NCI-H748 treated with DMSO at 0.1 percent for 48 hours (cell line): ENCODE results near the gene MEIS2.
A peak's percentile ranks its signal among the peaks of the same experiment; 100 is the strongest.

Source experiments
- DNase-seq: peaks from one replicate; lab custom pipeline; 2025; lab: John Stamatoyannopoulos, UW

The MEIS2 gene

DNA sequence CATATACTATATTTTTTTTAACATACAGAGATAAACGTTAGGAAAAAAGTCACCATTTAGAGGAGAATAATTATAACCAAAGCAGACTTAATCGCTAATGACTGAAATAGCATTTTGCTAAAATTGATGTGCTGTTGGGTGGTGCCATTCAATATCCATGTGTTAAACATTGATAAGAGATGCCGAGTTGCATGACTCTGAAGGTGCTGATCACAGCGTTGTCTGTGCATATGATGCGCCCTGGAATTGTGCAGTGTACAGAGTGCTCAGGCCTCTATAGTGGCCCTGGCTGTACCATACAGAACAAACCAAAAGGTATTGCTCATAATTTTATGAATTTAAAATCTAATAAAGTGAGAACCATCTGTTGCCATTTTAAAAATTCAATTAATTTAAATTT lies 168.3 kb downstream of the MEIS2 start:
- no peak for DNase-seq

DNA sequence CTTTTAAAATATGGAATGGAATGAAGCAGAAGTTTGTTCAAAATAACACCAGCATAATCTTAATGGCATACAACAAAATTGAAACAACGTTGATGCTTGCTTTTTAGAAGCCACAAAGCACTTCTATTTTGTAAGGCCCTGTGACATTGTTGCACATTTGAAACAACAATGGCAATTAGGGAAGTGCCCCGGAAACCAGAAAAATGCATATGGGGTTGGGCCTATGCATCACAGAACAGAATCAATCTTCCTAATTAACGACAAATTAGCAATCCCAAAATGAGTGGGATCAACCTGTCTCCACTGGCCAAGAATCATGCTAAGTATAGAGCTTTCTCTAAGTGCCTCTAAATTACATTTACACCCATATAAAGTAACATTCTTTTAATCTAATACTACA lies 168.9 kb downstream of the MEIS2 start:
- no peak for DNase-seq

DNA sequence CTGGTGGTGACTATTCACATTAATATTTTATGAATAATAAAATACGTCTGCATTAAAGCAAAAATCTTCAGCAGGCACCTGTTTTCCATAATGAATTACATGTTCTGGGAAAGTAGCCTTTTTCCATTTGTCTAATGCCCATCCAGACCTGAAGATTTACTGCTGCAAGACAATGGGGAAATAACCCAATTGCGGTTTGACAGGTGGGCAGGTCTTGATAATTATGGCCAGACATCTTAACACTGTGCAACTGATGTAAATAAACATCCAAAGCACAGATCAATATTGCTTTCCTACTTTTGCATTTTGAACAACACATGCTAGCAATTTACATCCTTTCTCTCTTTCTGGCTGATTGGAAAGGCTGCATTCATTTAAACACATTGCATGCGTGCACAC lies 173.9 kb downstream of the MEIS2 start:
- peak; percentile 7 for DNase-seq

DNA sequence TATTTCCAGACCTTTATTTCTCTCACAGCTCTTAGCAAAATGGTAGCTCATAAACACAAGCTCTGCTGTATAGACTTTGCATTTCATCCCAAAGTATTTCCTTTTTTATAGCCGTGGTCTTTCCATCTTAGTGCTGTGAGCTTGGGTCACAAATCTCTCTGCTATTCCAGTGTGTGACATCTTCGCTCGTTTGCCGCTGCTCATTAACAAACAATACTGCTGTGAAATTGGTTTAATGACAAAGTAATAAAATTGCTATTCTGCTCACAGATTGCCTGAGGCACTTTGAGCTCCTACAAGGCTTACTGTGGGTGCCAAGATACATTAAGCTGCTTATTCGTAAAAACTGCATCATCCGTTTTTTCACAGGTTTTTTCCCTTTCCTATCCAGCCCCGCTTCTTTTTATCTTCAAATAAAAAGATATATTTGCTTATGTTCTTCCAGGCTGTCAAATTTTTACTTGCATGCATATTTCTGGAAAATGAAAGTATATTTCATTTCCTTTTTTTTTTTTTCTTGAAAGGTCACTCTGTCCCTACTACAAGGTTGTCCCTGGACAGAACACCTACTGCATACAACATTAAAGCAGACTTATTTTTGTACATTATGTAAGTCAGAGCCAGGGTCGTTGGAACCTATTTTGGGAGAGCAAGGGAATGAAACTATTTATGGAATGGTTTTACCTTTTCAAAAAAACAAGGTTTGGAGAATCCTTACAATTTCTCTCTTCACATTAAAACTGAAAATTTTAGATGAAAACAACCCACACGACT lies 174.5 kb downstream of the MEIS2 start:
- DNase-seq = peak; percentile 32

DNA sequence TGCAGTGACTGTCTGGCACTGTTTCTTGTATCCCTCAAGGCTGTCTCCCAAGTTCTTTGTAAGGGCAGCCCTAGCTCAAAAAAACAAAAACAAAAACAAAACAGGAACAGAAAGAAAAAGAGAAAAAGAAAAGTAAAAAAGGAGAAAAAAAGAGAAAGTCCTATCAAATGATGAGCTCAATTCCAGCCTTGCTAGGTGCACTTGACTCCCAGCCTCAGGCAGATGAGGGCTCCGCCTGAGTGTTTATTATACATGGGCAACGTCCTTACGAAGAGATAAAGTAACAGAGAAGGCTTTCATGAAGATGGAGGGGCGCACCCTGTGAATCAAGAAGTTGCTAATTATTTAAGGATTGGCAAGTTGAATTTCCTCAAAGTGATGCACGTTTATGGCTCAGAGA lies 175.3 kb downstream of the MEIS2 start:
- DNase-seq = no peak

DNA sequence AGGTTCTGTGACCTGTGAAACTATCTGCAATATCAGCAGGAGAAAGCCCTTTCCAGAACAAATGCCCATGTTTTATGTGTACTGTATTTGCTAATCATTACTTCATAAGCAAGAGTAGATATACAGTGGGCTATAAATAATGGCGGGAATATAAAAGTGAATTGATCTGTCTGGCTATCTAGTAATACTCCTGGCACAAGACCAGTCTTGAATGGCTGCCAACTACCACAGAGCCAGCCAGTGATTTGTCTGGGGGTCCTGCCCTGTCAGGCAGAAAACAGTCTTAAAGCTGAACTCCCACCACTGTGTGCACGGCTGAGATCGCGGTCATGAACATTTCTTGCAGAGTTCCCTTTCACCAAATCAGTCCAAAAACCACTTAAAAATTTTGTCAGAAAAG lies 176.3 kb downstream of the MEIS2 start:
- peak; percentile 2 for DNase-seq

DNA sequence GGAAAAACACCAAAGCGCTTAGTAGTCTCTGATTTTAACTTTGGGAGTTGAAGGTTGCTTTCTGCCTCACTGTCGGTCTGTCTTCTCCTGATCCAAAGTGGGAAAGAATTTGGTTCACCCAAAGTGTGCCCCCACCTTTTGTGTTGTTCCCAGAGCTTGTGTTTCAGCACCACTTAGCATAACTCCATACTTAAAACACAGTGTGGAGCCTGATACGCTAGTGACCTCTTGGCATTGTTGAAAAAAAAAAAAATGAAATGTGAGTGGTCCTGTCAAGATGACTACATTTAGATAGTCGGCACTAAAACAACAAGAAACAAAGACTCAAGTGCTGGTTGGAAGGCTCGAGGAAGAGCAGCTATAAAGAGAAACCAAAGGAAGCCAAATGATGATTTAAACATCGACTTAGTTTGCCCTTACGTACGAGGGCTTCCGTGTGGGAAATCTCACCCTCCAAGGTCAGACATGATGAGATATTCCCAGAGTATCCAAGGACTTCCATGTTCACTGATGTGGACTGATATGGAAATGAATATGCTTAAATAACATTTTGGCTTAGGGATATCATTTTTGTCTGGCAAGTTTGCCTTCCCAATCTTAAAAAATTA lies 178.8 kb downstream of the MEIS2 start:
- DNase-seq = no peak

DNA sequence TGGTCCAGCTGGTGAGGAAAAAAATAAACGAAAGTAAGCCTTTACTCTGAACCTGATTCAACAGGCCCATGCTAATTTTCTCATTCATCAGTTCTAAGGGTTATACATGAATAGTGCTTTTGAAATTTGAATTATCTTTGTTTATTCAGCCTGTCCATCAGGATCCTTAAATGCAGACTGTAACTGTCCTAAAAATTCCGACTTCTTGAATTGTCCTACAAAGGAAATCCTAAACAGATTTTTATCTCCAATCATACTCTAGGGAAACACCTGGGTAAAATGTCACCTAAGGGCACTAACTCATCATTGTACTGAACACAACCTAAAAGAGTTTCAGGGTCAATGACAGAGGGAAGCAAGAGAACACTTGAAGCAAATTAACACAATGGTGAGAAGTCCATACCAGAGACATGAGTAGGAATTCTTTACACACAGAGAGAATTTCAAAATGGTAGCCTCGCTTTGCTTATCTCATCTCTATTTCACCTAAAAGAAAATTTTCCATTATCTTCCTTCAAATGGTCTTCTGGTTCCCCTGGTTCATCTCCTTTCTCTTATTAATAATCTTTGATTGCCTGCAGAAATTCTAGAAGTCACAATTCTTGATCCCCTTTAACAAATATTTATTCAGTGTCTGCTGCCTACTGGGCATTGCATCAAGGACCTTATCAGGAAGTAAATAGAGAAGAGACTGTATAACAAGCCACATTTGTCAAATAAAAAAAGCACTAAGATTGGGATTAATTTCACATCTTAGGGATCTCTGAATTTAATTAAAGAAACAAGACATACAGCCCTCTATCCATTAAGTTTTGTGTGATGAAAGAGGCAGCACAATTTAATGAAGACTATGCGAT lies 182.7 kb downstream of the MEIS2 start:
- DNase-seq = no peak

DNA sequence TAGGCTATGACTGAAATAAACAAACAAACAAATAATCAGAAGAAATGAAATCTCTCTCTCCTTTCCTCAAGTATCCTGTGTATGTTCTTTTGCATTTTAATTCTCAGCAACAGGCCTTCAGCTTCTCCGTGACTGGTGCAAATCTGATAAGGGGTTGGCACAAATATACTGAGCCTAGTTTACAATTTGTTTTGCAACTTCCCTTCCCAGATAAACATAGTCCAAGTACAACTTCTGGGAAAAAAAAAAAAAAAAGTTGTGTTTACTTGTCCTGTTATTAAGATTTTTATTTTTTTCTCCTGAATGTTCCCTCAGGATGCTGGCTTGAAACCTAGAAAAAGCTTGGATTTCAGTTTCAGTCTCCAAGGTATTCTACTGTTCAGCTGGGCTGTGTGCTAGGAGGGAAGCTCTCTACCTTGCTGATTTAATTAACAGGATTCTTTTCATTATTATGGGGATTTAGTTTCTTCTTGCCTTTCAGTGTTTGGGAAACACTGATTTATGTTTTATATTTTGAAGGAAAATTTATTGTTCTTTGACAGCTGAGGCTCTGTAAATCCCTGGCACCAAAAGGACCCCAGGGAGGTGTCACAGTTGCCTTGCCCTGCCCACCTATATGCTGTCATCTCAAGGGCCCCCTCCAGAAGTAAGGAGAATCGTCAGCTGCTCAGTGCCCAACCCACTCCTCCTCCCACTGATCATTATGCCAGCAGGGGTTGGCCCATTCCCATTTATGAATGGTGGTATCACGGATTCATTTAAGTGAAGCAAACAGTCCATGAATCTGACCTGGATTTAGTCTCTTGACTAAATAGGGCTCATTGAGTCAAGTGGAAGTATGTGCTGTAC lies 185.2 kb downstream of the MEIS2 start:
- DNase-seq = no peak

DNA sequence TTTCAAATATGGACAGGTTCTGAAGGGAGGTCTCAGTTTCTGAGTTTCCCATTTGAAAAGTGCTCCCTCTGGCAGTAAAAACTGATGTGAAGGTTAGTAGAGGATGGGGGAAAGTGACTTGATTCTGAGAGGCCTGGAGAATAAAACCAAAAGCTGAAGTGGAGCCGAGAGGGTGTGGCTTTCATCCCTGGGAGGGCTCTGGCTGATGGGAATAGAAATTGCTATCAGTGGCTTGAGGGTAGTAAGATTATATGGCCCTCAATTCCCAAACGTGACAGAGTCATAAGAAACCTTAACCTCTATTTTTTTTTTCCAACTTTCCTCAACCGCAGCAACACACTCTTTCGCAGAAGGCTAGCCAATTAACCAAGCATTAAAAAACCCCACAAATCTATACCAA lies 185.9 kb downstream of the MEIS2 start:
- no peak for DNase-seq

DNA sequence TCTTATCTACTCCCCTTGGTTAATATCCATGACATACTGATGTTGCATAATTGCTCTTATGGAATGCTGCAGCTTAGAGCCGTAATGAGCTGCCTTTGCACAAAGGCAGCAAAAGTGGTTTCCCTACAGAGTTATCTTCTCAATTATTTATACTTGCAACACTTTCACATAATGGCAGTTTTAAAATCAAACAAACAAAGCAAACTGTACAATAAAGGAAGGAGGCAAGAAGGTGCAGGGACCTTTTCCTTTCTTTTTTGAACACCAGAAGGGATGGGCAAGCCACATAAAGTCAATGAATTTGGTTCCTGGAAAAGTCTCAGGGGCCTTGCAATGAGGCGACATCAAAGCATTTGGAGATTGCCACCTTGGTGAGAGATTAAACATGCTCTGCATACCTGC lies 188.0 kb downstream of the MEIS2 start:
- DNase-seq = no peak

DNA sequence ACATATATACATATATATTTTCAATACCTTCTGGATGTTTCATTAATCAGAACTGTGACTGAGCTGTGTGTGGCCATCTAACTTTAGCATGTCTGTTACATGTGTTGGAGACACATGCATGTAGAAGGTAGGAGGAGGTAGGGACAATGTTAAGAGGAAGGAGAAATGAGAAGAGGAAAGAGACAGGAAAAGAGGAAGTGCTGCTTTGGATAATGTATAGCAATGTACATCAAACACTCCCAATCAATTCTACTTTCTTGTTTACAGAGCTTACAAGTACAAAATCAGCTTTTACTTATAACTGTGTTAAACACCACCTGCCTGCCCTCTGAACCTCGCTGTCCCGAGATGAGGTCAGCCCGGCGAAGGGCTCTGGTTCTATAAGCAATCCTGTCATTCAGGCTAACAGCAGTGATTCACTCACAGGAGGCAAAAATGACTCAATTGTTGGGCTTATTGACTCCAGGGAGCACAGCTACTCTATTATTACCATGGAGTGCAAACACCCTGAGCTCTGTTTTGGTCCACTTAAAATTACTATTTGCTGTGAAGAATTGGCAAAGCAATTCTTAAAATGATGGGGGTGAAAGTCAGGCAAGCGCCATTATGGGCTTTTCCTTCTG lies 188.9 kb downstream of the MEIS2 start:
- no peak for DNase-seq

DNA sequence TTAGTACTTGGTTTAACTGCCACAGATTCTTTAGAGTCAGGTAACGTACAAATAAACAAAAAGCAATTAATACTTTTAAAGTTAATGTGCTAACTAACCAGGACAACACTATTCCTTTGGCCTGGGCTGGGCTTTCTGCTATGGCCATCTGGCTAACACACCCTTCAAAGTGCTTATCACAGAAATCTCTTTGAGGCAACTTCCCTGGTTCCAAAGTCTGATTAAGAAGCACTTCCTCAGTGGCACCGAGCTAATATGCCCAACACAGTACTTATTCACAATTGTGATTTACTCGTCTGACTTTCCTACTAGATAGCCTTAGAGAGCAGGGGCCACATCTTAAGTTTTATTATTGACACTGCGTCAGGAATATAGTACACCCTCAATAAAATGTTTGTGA lies 191.4 kb downstream of the MEIS2 start:
- DNase-seq = no peak

DNA sequence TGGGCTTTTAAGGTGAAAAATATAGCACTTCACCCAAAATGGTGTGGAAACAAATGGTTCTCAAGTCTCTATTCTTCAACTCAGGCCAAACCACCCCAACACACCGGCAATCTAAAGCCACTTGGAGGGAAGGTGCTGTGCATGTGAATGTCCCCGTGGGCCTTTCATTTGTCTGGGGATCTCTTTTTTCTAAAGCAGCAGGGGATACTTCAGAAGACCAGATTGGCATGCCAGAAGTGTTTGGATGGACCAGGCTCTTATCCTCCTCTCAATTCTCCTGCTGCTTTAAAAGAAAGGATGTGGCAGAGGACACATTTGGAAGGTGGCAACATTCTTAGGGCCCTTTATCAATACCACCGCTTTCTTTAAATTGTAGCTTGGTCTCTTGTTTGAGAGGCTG lies 193.1 kb downstream of the MEIS2 start:
- no peak for DNase-seq

DNA sequence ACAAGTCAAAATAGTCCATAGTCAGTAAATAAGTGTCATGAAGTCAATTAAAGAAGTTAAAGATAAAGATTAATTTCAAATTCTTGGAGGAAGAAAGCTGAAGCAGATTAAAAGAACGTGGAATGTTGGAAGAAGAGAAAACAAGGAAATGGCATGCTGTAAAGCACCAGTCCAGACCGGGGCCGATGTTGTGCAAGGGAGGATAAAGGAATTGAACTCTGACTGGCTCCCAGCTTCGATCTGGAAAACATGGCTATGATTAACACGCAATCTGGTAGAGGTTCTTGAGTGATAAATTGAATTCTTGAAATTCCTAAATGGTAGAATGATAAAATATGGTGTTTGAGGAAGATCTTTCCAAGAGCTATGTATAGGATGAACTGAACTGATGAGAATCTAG lies 194.4 kb downstream of the MEIS2 start:
- no peak for DNase-seq

DNA sequence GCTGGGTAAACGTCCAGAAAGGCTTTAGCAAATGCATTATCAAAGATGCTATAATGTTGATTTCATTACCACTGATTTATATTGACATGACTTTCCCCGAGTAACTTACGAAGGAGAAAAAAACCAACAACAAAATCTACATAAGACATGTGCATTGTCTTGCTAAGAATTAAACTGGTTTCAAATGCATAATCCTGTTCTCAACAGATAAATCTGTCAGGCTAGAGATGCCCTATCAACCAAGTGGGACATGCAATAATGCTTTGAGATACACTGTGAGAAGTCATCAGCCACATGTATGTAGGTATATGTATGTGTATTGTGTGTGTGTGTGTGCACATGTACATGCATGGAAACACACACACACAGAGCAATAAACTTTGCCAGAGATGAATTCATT lies 195.6 kb downstream of the MEIS2 start:
- no peak for DNase-seq

DNA sequence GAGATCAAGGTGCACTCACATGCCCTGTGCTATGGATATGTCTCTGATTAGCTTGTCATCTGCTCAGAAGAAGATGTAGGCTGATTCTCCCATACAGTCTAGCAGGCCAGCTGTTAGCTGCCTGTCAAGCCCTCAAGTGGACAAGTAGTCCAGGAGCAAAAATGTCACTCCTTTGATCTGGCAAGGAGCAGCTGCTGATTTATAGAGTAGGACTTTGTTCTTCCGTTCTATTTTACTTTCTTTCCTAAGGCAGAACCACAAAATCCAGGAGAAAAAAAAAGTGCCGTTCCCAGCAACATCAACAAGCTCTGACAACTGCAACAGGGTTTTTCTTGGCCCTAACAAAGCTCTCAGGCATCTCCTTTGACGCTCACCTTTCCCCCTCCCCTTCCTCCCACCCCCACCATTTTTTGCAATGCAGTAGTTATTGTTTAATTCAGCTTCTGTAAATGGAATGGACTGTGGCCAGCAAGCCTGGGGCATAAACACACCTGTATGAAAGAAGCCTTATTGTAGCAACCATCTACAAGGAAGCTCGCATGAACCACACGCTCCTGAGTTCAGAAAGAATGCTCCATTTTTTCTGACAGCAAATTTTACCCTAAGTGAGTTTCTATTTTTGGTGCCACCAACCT lies 196.3 kb downstream of the MEIS2 start:
- no peak for DNase-seq

DNA sequence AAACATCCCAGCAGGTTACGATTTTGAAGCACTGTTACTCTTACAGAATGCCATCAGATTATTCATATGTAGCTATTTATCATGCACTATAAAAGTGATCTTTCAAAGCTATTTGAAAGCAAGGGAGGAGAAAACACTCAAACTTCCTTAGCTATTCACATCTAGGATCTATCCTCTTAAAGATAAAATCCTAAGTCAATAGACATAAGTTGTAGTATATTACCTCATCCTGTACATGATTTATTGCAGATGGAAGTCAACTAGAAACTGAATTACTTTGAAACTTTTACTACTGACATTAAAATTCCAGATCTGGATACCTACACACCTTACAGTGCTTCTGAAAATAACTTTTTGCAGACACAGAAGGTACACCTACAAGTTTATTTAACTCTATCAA lies 197.2 kb downstream of the MEIS2 start:
- no peak for DNase-seq

DNA sequence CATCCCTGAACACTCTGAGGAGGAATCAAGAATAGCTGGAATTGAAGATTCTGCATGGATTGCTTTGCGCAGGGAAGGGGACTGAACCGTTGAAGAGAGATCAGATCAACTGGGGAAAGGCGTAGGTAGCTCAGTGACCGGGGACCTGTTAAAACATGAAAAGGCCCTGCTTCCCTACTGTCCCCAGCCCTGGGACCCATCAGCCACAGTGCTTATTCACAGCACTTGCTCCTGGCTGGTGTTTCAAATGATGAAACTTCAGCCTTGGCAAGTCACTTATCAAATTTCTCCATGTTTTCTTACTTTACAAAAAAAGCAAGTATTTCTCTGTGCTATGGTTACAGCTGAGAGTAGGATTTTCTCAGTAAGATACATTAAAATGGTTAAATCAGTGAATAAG lies 199.3 kb downstream of the MEIS2 start:
- no peak for DNase-seq

DNA sequence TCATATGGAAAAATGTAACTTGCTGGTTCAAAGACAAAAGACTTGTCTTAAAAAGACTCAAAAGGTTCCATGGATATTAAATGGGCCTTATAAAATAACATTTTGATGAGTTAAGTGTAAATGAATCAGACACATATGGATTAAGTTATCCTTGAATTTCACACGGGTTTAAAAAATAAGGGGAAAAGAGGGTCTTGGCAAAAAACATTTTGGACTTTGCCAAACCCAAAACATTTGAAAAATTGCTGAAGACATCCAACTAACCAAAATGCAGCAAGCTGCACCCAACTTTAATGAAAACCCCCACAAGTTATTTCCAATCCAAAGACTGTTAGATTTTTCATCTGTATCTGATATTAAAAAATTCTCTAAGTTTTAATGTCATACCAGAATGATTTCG lies 200.7 kb downstream of the MEIS2 start:
- no peak for DNase-seq

DNA sequence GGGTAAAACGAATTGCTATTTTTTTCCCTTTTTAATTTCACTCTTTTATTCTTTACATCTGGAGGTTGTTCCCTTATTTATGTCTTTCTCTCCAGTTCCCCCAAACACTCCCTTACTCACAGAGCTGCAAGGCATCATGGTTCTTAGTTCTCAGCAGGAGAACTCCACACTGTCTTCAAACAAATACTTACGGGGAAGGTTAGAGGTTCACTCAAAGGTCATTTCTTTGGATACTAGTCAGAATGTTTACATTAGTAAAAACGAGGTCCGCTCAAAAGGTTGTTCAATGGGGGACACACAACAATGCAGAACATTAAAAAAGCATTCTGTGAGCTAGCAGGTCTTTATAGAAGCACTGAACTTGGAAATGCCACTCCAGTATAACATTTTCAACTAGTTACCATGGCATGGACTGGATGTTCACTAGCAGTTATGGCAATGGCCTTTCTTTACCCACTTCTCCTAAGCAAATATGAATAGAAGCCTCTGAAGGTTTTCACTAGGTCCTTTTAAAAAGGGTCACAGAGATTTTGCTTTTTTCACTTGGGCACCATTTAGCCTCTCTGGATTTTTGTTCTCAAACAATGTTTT lies 201.7 kb downstream of the MEIS2 start:
- DNase-seq = no peak
